HG03442 (cell line): ENCODE measurements around the gene ARL6.
"Not testable (repeated sequence)": the region's sequence is repeated elsewhere in the genome, so short reads cannot be mapped to it uniquely, and the experiment has no call there.

ENCODE experiments used
- ATAC-seq: cut with Tn5 transposase; IDR thresholded peaks from one replicate; pipeline ENCODE4 v1.9.1; 2021; ENCODE audit warnings: mild to moderate bottlenecking, moderate library complexity; ENCODE audit not compliant: unreplicated experiment

The ARL6 gene

DNA sequence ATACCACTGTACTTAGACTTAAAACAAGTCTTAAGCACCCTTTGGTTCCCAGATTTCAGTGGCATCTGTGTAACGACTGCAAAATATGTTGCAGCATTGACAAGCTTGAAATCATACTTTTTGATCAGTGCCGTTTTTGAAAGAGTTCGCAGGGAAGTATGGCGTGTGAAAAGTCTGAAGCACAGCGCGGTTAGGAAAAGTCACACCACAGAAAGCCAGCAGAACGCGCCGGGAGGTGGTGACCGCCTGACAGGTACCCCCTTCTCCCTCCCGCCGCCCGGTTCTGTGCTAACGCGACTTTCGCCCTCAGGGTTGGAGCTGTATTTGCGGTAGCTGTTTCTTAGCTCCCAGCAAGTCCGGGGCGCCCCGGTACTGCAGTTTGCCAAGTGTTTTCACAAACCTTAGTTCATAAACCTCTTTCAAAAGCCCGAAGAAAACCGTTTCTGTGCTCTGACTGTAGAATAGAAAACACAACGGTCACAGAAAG is 56.8 kb downstream of the ARL6 start:
- peak; percentile 37 for ATAC-seq

DNA sequence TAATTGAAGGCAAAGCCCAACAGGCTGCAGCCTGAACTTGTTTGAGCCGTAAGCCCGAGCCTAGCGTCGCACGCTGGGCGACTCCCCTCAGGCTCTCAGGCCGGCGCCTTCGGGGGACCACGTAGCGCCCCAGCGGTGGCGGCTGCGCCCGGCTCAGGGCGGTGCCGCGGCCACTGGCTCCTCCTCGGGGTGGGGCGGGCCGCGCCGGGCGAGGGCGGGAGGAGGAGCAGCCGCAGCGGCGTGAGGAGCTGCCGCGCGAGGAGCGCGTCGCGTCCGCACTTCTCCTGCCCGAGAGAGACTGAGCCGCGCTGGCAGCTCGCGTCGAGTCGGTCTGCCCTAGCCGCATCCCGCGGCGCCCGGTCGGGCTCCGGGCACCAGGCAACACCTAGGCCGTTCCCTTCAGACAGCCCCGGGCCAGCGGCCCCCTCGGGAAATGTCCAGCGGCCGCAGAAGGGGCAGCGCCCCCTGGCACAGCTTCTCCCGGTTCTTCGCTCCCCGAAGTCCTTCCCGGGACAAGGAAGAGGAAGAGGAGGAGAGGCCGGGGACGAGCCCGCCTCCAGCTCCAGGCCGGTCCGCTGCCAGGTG is 57.3 kb downstream of the ARL6 start, which contains the start of gene CRYBG3:
Gene CRYBG3 (plus strand): TSS at position 238 of the 585 bp plus-strand sequence. CDS start 196 bp downstream, at position 434.
- peak; percentile 98 for ATAC-seq

DNA sequence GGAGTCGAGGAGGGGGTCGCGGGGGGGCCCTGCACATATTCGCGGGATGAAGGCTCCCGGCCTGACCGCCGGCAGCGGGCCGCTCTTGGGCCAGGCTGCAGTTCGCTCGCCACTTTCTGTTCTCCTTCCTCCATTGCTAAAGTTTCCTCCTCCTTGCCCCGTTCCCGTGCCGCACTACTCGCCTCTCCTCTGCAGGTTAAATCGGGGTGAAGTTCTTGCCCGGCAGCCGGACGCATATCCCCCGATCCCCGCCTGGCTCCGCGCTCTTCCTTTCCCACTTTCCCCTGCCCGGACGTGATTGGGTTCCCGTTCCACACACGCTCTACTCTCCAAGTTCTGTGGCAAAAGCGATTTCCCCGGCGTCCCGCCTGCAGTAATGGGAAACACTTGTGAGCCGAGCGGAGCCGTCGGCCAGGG is 57.8 kb downstream of the ARL6 start:
- ATAC-seq, result peak; percentile 18

DNA sequence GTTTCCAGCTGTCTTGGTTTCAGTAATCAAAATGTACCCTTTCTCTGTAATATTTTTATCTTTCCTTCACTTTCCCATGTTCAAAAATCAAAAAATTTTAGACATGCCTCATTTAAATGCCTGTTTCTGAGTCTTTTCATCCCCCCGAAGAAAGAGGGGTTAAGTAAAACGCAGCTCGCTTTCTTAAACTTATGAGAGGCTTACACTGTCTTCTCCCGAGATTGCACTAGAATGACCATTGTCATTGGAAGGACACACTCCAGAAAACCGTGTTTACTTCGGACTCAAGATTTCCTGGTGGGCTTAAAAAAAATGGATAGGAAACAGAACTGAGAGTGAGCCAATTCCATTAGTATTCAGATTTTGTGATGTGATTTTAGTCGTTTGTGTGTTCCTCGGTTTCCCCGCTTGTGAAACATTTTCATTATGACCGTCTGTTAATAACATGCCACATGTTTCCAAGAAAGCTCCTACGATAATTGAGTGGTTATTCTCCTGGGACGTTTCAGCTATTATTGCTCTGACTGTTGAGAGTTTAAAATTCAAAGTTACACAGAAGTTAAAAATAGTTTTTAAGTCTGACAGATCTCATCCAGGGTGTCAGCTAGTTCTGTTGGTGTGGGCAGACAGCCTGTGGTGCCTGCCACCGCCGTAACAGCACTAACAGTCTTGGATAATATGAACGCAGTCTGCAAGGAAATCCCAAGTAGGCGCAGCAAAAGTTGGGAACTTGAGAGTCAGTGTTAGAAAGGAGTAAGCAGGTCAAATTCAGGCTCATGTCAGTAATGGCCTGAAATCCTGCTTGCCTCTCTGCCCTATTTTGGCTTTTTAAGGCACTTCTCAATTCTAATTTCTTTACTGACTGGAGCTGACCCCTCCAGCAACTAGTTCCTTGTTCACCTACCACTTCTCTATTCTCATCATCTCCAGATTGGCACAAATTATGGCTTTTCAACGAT is 58.8 kb downstream of the ARL6 start:
- no peak for ATAC-seq

DNA sequence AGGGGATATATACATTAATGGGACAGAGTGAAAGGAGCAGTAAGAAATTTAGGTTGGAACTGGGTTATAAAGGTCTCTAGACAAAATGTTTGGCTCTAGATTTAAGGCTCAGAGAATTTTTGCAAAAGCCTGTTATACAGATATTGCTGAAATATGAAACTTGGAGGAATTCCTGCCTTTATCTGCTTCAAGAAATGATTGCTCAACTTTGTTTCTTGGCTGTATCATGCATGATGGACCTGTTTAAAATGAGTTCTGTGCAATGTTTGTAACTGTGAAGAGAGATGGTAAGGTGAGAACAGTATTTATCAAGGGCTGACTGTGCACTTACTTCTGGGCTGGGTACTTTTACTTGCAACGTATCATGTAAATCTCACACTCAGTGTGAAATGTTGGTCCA is 60.5 kb downstream of the ARL6 start:
- no peak for ATAC-seq

DNA sequence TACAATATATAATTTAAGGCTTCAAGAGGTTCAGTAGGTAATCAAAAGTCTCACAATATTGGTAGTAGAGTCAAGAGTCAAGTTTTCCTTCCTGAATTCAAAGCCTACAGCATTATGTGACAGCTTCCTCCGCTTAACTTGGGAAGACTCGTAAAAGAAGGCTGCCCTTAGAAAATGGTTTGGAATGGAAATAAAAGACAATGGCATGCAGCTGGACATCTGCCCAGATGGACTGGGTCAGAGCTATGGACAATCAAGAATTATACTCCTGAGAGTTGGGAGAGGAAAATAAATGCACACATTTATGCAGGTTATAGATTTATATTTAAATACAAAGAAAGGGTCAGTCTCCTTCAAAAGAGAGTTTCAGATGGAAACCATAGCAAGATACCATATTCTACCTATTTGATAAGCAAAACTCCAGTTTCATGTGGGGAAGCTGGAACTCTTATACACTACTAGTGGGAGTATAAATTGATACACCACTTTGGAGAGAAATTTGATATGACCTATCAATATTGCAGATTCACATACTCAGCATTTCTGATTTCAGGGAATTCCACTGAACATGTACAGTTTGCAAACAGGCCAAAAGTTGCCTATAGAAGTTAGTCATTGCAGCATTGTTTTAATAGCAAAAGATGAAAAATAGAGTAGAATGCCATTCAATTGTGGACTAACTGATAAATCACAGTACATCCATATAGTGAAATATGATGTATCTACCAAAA is 63.3 kb downstream of the ARL6 start:
- ATAC-seq, result no peak

DNA sequence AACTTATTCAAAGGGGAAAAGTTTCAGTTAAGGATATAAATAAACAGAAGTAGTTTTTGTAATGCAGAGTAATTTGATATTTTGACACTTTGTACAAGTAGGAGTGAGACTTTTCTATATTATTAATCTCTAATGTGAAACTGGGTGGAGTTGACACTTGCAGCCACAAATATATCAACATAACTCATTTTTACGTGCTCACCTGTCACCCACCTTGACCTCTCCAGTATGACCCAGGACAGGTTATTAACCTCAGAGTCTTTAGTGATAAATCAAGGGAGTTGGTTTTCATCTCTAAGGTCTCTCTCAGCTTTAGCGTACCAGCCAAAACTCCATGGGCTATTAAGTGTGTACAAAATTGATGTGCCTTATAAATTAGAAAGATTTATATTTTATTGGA is 64.6 kb downstream of the ARL6 start:
- no peak for ATAC-seq

DNA sequence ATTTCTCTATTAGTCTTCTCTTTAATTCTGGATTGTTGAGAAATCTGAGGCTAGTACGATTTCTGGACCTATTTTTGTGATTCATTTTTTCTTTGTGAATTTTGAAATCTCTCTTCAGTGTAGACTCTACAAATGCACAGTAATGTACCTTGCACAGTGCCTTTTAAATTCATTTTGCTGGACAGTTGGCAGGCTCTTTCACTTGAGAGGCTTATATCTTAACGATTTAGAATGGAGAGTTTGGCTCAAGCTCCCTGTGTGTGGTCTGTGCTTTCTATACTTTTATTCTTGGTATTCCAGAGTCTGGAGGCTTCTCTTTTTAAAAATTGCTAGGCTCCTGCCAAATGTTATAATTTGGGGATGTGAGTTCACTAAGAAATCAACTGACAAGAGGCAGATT is 66.1 kb downstream of the ARL6 start:
- ATAC-seq, result no peak

DNA sequence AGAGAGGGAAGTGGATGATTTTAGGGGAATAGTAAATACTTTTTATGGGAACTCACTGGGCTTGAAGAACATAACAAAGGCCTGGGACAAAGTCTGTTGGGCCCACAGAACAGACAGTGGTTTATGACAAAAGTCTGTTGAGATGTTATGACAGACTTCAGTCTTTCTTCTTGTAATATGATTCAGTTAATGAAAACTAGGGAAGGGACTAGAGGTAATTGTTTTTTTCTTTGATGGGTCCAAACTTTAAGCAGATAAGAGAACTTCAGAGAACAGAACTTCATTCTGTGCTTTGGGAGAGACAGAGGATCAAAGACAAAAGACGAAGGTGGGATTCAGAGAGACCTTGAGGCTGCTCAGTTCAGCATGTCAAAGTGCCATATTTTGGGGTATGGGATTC is 66.6 kb downstream of the ARL6 start:
- ATAC-seq, result no peak

DNA sequence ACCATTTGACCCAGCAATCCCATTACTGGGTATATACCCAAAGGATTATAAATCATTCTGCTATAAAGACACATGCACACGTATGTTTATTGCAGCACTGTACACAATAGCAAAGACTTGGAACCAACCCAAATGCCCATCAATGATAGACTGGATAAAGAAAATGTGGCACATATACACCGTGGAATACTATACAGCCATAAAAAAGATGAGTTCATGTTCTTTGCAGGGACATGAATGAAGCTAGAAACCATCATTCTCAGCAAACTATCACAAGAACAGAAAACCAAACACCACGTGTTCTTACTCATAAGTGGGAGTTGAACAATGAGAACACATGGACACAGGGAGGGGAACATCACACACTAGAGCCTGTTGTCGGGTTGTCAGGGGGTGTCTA is 68.6 kb downstream of the ARL6 start:
- not testable (repeated sequence) for ATAC-seq

DNA sequence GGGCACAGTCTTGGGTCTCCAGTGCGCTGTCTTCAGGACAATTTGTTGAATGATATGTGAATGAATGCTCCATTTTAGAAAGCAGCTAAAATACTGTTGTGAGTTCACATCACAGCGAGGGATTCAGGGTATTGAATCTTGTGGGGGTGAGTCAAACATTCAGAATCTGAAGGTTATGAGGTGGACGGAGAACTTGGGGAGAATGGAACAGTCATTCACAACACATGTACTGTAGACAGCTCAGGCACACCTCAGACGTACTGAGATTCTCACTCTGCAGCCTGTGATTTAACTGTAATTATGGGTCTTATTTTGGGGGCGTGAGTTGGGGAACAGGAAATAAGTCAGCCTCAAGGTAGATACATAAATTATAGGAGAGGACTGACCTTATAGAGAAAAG is 71.2 kb downstream of the ARL6 start:
- no peak for ATAC-seq

DNA sequence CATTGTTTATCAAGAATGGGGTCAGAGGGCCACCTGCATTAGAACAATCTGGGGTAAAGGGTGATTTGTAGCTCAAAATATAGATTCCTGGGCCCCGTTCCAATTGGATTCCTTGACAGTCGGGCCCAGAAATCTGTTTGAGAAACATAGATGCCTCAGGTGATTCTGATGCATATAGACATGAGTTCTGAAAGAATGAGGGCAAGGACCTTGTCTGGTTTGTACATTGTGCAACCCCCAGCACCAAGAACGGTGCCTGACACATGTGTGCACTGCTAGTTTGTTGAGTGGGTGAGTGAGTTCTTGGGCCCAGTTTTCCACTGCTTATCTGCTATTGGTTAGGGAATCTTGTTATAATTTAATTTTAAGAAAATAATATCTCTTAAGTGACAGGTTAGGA is 73.8 kb downstream of the ARL6 start:
- ATAC-seq, result no peak

DNA sequence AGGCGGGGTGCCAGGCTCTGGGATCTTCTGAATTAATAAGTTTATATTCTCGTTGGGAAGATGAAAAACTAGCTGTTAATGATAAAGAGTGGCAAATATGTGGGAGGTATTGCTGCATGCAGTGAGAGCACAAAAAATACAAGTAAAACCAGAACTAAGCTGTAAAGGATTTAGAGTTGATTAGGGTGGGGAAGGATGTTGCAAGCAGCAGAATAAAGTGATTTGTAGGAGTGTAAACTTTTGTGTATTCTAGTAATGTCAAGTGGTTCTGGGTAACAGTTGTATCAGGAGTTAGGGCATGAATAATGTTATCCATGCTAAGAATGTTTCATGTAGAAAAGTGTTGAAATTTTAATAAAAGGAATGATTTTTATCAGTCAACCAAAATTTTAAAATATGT is 75.4 kb downstream of the ARL6 start:
- ATAC-seq, result no peak

DNA sequence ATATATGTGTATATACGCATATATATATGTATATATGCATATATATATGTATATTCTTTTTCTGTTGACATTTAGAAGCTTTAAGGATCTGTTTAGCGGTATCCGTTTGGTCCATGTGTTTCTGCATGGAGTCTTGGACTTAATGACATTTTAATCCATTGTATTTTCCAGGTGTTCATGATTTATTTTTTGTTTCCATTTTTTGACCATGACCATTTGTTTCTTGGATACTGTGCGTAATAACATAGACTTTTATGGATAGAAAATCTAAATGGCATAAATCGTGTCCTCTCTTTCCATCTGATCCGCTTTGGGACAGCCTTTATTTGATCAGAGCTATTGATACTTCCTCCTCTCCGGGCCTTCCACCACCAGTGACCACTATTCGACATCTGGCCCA is 76.7 kb downstream of the ARL6 start:
- ATAC-seq, result no peak

DNA sequence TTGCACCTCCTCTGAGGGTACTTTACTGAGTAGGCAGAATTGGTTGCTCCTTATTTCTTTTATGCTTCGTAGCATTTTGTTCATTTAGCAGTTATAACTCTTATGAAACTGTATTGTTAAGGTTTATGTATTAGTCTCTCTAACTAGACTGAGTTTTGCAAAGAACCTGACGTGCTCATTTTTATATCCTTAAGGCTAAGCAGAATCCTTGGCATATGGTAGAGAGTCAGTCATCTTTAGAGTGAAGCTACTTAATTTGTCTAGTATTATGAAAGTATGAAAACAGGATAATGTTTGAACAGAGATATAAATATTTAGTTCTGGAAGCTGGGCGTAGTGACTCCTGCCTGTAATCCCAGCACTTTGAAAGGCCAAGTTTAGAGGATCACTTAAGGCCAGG is 77.4 kb downstream of the ARL6 start:
- no peak for ATAC-seq

DNA sequence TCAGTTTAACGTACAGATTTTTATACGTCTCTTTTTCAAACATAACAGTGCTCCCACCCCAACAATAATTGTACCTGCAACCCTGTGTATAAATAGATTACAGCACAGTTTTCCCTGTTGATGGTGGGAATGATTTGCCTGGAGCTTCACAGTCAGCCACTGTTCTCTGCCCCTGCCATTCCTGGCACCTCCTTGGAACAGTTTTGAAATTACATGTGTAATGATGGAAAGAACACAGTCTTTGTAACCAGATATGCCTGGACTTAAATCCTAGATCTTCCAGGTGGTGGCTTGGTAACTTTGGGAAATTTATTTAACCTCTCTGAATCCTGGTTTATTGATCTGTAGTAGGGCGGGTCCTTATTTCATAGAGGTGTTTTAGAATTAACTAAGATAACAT is 84.2 kb downstream of the ARL6 start:
- no peak for ATAC-seq
